Endothelial cell of umbilical vein (primary cell): ENCODE results near the gene SMOC2.

Source experiments
- CTCF ChIP-seq, 2 donors: IDR thresholded peaks; 1 replicate in 1 of 2; 2 replicates in 1 of 2; pipeline ENCODE4 v1.5.1; 2011; ENCODE audit warnings: low read length in 2 of 2, mild to moderate bottlenecking in 2 of 2, moderate library complexity in 2 of 2, control low read depth in 1 of 2, inconsistent platforms in 1 of 2, low read depth in 1 of 2; ENCODE audit not compliant: insufficient read depth in 1 of 2; ENCODE audit errors: extremely low read depth in 1 of 2
- JUN ChIP-seq: IDR thresholded peaks from 2 replicates; pipeline ENCODE4 v1.6.1; 2011; ENCODE audit warnings: borderline replicate concordance, low read depth; ENCODE audit not compliant: insufficient read length, insufficient read depth

- TF ChIP-seq CTCF (IDR thresholded peaks at IDR 0.05; ENCODE audit: extremely low read depth in 1 of 2, insufficient read depth in 1 of 2, low read depth in 1 of 2, low read length in 2 of 2) (no peak), JUN (no peak)
These were observed 254.7 kb downstream of the SMOC2 start for GRCh38 chr6:168695701-168696100.
